Left ventricle myocardium superior (tissue), 1 donor: ENCODE results near the gene MAGOH. TPM values are rescaled to one million over a fixed set of nuclear protein-coding genes. Genes with fewer than 3 reads are reported as not detected.

ENCODE experiments used
- total RNA-seq: library from RNA; stranded (reverse); fragmentation: NEBNext Ultra II Directional; extraction: Animal tissue kit (Norgen Biotek cat#: 25700); gene quantifications from one replicate; pipeline ENCODE4 v1.2.1, GENCODE V29; 2021
- donor health status: DM: no; HTN: yes; CAD: no; lungs with severe emphysema.

The MAGOH gene
- total RNA-seq, 1 donor from 2014 or later, result 25.0 TPM

Other genes with a start within 250 kb of the MAGOH start
- 19.4 TPM for gene PODN, start 176.3 kb downstream of the MAGOH start, total RNA-seq
- gene SLC1A7, start 95.9 kb downstream of the MAGOH start, total RNA-seq, result 0.32 TPM
- 31.0 TPM for gene CPT2, start 41.7 kb downstream of the MAGOH start, total RNA-seq
- 56.4 TPM for gene CZIB, start 17.9 kb downstream of the MAGOH start, total RNA-seq
- gene LRP8, start 89.6 kb upstream of the MAGOH start, total RNA-seq, result 1.3 TPM
- not detected for gene DMRTB1, start 220.9 kb upstream of the MAGOH start, total RNA-seq